Mucosa of descending colon (tissue), 3 donors: ENCODE measurements around the gene PBX1. TPM values are rescaled to one million over a fixed set of nuclear protein-coding genes. Genes with fewer than 3 reads are reported as not detected.

ENCODE experiments used
- ATAC-seq: fragments of 200-7000 bp; cut with Tn5 transposase; one replicate; pipeline ENCODE4 v1.9.1; 2020; ENCODE audit warnings: mild to moderate bottlenecking, moderate library complexity
- DNase-seq, 3 donors: peaks; one replicate each; pipeline ENCODE4 v3.0.0-alpha.2; 2020
- H3K36me3 ChIP-seq: fragments of 200-600 bp; one replicate; pipeline ENCODE4 v1.8.0; 2021; ENCODE audit warnings: low read depth, mild to moderate bottlenecking
- H3K4me1 ChIP-seq: fragments of 200-600 bp; one replicate; pipeline ENCODE4 v1.8.0; 2021; ENCODE audit warnings: low read depth, mild to moderate bottlenecking
- H3K4me3 ChIP-seq: fragments of 200-600 bp; one replicate; pipeline ENCODE4 v1.8.0; 2021; ENCODE audit warnings: mild to moderate bottlenecking
- H3K9me3 ChIP-seq: fragments of 200-600 bp; one replicate; pipeline ENCODE4 v1.8.0; 2021; ENCODE audit warnings: mild to moderate bottlenecking
- CTCF ChIP-seq: fragments of 200-600 bp; IDR thresholded peaks from one replicate; pipeline ENCODE4 v1.8.0; 2022; ENCODE audit warnings: antibody characterized with exemption, mild to moderate bottlenecking
- intact Hi-C, 2 donors: fragments of 100-400 bp; cut with DNase I in 1 of 2; cut with micrococcal nuclease in 1 of 2; formaldehyde crosslinking; loops; one replicate each; pipeline versions ENCODE4 v1.11.0 to v1.11.1; 2022; cut with DNase I, micrococcal nuclease
- total RNA-seq, 3 donors: library from RNA; stranded (reverse); fragmentation: NEBNext Ultra II Directional in 2 of 3; extraction: Animal tissue kit (Norgen Biotek cat#: 25700) in 2 of 3; gene quantifications; one replicate each; pipeline versions ENCODE4 v1.2.1 to v1.2.4, GENCODE V29; 2021 to 2023
- donor health status: DM: no; HTN: no; CAD: no; lungs with moderate emphysema.
- donor health status: DM: no; HTN: no; CAD: no.
- donor health status: DM: no; HTN: yes; CAD: no.

Gene PBX1
- total RNA-seq, 3 donors from 2014 or later = 52.6 to 182 (median 82.8) TPM

GRCh38 chr1:164830628-164831027, 271.6 kb downstream of the PBX1 start:
- intact Hi-C loops = no loop called here
- DNase-seq (no peak), ATAC-seq (no peak)
- Histone ChIP-seq H3K4me1 (no peaks in the 10 kb centered on the region), H3K9me3 (no peaks in the 10 kb centered on the region), H3K4me3 (no peak overlapping the region), H3K36me3 (no peaks in the 10 kb centered on the region)
- TF ChIP-seq CTCF = no peak

GRCh38 chr1:164834641-164835040, 275.7 kb downstream of the PBX1 start:
- ATAC-seq = no peak
- intact Hi-C loops = no loop called here
- no peaks in the 10 kb centered on the region for H3K4me1 ChIP-seq
- DNase-seq = no peak
- no peaks in the 10 kb centered on the region for H3K9me3 ChIP-seq
- no peak for TF ChIP-seq CTCF
- no peaks in the 10 kb centered on the region for H3K36me3 ChIP-seq
- H3K4me3 ChIP-seq = no peak overlapping the region

- ATAC-seq (no peak), DNase-seq (no peak)
- Histone ChIP-seq H3K36me3 (no peaks in the 10 kb centered on the region), H3K4me1 (no peaks in the 10 kb centered on the region), H3K4me3 (no peak overlapping the region), H3K9me3 (no peaks in the 10 kb centered on the region)
- intact Hi-C loops = no loop called here
- no peak for TF ChIP-seq CTCF
These were observed 277.6 kb downstream of the PBX1 start for GRCh38 chr1:164836614-164837018.

GRCh38 chr1:164838786-164839185, 279.8 kb downstream of the PBX1 start:
- no peak for TF ChIP-seq CTCF
- Histone ChIP-seq H3K9me3 (no peaks in the 10 kb centered on the region), H3K4me1 (no peaks in the 10 kb centered on the region), H3K4me3 (no peak overlapping the region), H3K36me3 (no peaks in the 10 kb centered on the region)
- no peak for ATAC-seq
- DNase-seq = no peak
- intact Hi-C loops = no loop called here

GRCh38 chr1:164840936-164841335, 282.0 kb downstream of the PBX1 start:
- Histone ChIP-seq H3K9me3 (no peaks in the 10 kb centered on the region), H3K4me3 (no peak overlapping the region), H3K4me1 (no peaks in the 10 kb centered on the region), H3K36me3 (no peaks in the 10 kb centered on the region)
- no peak for TF ChIP-seq CTCF
- no peak for DNase-seq
- no peak for ATAC-seq
- intact Hi-C loops = no loop called here
